Measurements from ENCODE around the gene GADL1.
A peak's percentile ranks its signal among the peaks of the same experiment; 100 is the strongest.

GADL1 gene

DNA sequence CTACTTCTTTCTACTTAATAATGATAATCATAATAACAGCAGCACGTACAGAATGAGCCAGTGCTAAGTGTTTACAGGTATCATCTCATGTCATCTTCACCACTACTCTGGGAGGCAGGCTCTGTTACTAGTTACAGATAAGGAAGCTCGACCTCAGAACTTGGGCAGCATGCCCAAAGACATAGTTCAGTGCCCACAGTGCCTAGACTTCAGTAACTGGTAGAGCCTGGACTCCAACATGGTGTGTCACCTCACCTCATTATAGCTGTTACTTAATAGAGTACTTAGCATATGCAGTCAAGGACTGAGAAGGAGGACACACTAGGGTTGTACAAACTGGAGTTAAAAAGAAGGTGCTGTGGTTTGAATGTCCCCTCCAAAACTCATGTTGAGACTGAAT is 7.6 kb downstream of the GADL1 start:
- DNase-seq (ENCODE audit: low read depth), result no peak
- no peak overlapping the region for H3K4me3 ChIP-seq (ENCODE audit: low read depth, low read length)
- TF ChIP-seq CTCF (conservative IDR thresholded peaks at IDR 0.05; ENCODE audit: low read depth, low read length), result no peak

DNA sequence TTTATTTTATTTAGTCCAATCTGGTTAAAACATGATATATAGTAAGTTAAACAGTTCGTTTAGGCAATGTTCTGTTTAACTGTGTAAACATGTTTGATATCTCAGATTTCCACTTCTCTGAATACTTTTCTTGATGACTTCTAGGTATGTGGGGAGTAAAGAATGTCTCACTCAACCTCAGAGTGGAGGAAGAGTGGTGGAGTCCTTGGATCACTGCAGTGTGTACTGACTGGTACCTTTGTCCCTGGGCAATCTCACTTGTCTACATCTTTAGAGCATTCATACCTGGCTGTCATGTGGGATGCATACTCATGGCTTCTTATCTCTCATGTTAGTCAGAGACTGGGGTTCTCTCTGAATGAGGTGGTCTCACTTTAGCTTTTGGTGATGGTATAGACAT is 15.6 kb downstream of the GADL1 start:
- no peak for TF ChIP-seq CTCF (conservative IDR thresholded peaks at IDR 0.05; ENCODE audit: low read depth, low read length)
- no peak overlapping the region for H3K4me3 ChIP-seq (ENCODE audit: low read depth, low read length)
- DNase-seq (ENCODE audit: low read depth), result no peak

DNA sequence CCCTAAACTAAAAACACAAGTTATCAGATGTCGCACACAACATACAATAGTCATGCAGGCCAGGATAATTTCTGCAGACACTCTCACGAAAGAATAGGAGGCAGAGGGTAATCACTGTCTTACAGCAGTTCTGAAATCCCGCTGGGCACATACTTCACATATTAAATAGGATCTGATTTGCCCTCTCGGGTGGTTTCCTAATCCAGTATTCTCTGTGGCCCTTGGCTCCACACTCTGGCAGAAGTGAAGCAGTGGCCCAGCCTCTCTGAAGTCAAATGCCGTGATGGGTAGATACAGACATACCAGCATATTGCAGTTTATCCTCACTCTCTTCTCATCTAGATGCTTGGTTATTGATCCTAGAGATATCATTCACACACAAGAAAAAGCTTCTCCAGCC is 19.0 kb downstream of the GADL1 start:
- DNase-seq (ENCODE audit: low read depth), result no peak
- no peak for TF ChIP-seq CTCF (conservative IDR thresholded peaks at IDR 0.05; ENCODE audit: low read depth, low read length)
- H3K4me3 ChIP-seq (ENCODE audit: low read depth, low read length), result no peak overlapping the region

GRCh38 chr3:30873671-30874070 is 20.8 kb downstream of the GADL1 start:
- DNase-seq (ENCODE audit: low read depth), result peak; percentile 10
- TF ChIP-seq CTCF (conservative IDR thresholded peaks at IDR 0.05; ENCODE audit: low read depth, low read length), result no peak
- no peak overlapping the region for H3K4me3 ChIP-seq (ENCODE audit: low read depth, low read length)

- TF ChIP-seq CTCF (conservative IDR thresholded peaks at IDR 0.05; ENCODE audit: low read depth, low read length), result no peak
- H3K4me3 ChIP-seq (ENCODE audit: low read depth, low read length), result no peak overlapping the region
- no peak for DNase-seq (ENCODE audit: low read depth)
These were observed 21.6 kb downstream of the GADL1 start for GRCh38 chr3:30872879-30873278.

DNA sequence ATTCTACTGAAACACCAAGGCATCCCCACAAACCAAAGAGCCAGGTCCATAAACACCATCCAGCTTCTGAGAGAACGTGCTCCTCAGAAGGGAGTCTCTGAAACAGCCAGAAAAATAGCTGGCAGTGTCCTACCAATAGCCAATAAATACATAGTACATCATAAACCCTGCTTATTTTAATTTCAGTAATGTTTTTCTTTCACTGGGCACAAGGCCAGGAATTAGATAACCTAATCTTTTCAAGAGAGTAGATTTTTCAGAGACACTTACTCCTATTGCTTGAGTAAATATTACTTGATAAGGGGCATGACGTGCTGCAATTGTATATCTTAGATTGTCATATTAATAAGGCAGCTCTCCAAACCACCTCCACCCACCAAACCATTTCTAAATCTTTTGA is 22.7 kb downstream of the GADL1 start:
- no peak overlapping the region for H3K4me3 ChIP-seq (ENCODE audit: low read depth, low read length)
- peak; percentile 20 for DNase-seq (ENCODE audit: low read depth)
- TF ChIP-seq CTCF (conservative IDR thresholded peaks at IDR 0.05; ENCODE audit: low read depth, low read length), result no peak

DNA sequence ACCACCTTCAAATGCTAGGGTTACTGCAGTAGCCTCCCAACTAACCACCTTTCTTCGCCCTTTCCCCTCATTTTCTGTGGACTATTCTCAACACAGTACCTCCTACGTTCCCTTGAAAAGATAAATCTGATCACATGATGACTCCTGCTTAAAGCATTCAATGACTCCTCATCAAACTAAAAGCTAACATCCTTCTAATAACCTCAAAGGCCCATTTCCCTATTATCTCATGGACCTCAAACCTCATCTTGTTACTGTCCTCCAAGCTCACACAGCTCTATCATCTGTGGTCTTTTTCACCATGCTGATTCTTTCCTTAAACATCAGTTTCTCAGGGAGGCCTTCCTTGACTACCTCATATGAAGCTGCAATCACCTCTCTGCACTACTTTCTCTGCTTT is 29.6 kb downstream of the GADL1 start:
- no peak for TF ChIP-seq CTCF (conservative IDR thresholded peaks at IDR 0.05; ENCODE audit: low read depth, low read length)
- DNase-seq (ENCODE audit: low read depth), result no peak

More for the DNA sequence above, 29.6 kb downstream of the GADL1 start:
- H3K4me3 ChIP-seq (ENCODE audit: low read depth, low read length), result no peak overlapping the region
